EL (cell line): ENCODE results near the gene CWC27.

Experiments
- DNase-seq: peaks from one replicate; pipeline ENCODE4 v3.0.0-alpha.2; 2016

Gene CWC27, protein sequence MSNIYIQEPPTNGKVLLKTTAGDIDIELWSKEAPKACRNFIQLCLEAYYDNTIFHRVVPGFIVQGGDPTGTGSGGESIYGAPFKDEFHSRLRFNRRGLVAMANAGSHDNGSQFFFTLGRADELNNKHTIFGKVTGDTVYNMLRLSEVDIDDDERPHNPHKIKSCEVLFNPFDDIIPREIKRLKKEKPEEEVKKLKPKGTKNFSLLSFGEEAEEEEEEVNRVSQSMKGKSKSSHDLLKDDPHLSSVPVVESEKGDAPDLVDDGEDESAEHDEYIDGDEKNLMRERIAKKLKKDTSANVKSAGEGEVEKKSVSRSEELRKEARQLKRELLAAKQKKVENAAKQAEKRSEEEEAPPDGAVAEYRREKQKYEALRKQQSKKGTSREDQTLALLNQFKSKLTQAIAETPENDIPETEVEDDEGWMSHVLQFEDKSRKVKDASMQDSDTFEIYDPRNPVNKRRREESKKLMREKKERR

DNA sequence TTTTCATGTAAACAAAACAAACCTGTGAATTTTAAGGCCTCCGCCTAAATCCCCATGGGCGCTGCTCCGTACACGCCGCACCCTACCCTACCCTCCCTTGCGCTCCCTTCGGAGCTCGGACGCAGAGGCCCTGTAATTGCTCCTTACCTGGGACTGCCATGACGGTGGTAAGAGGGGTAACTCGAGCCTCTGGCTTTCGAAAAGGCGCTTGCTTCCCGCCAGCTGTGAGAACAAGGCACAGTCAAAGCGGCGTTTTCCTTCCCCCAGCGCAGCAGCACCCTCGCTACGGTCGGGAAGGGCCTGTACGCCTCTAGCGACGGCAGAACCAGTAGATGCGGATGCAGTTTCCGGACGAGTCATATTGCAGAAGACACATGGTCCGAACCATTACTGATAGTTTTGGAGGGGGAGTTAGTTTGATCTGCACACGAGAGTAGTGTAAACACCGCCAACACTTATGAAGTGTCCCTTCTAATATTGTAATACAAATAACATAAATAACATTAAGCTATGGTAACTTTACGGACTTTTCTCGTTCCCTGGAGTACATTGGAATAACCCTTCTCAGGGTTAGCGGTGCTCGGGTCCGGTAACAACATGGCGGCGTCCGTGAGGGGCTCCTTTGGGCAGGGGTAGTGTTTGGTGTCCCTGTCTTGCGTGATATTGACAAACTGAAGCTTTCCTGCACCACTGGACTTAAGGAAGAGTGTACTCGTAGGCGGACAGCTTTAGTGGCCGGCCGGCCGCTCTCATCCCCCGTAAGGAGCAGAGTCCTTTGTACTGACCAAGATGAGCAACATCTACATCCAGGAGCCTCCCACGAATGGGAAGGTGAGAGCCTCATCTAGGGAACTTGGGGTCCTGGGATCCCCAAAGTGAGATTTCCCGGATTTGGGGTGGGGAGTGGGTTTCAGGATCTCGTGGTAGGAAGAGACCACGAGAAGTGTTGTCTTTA, at the start of gene CWC27, which contains the start of gene SREK1IP1:
Gene CWC27, plus strand, starts transcription at position 573 of the 955 bp plus-strand sequence. Its CDS starts 217 bp downstream, at position 790.
Gene SREK1IP1, minus strand, starts transcription at position 334 of the 955 bp plus-strand sequence. Its CDS starts 174 bp downstream, at position 160.
- peak; percentile 90 for DNase-seq

DNA sequence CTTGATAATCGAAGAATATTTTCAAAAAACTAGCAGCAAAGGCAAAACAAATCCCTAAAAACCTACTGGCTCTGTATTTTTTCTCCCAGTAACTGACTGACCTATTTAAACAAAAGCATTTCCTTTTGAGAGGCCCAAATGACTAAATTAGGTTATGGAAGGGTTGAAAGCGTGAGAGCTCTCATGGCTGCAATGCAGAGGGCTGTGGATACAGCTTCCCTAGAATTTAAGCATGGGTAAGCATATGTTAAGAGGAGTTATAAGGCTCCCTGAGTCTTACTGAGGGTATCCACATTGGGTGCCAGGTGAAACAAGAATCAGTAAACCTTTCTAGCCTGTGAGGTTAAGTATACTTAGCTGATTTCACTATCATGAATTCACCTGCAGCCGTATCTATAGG, 46.1 kb upstream of the CWC27 start:
- DNase-seq, result no peak

DNA sequence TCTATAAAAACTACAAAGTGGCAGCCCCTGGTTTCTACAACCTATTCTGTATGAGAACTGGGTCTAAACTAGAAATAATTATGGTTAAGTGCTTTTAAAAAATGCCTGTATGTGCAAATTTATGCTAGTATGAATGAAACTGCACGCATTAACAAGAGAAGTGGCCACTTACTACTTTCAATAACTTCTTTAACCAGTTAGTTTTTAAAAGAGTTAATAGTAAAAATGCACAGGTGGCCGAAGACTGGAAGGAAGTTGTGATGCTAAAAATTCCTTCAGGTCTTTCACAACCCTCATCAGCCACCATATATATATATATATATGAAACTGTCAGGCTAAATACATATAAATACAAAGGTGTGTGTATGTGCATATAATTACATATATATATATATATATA, 41.6 kb upstream of the CWC27 start:
- no peak for DNase-seq

DNA sequence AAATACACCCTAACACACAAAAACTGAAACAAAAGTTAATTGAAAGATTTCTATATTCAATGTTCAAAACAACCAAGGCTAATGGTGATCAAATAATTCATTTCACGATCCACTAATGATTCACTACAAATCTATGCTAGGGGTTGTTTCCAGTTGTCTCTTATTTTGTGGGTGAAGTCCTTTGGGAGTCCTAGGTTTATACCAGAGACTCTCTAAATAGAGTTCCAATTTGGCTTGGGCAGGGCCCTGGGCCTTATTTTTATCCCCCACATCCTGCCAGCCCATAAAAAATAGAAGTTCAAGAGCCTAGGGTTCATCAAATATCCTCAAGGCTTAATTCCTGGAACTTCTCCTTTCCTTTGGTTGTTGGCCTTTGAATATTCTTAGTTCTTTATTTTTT, 26.3 kb upstream of the CWC27 start:
- no peak for DNase-seq

DNA sequence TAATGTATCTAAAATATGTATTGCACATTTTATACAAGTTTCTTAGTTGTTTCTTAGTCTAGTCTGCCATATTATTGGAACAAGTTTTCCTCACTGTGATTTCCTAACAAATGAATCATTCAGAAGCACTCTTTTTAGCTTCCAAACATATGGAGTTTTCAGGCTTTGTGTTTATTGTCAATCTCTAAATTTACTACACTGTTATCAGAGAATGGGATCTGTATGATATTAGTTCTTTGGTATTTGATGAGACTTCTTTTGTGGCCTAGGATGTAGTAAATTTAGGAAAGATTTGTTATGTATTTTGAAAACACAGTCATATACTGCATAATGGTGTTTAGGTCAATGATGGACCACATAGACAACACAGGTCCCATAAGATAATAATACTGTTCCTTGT, 25.9 kb upstream of the CWC27 start:
- peak; percentile 37 for DNase-seq

DNA sequence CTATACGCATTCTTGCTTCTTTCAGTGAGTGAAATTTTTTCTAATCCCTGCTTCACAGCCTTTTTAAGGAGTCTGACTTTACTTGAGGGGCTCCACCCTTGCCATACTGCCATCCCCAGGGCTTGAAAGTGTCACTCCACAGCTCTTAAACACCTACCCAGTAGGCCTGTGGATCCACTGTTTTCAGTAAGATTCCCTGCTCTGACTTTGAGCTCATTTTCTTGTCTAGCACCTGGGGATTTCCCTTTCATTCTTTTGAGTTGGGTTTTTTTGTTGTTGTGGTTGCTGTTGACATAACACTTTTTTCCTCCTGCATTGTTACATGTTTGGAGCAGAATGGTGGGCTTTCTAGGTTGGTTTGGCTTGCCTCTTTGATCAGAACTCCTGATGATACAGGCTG, 23.8 kb upstream of the CWC27 start:
- no peak for DNase-seq

DNA sequence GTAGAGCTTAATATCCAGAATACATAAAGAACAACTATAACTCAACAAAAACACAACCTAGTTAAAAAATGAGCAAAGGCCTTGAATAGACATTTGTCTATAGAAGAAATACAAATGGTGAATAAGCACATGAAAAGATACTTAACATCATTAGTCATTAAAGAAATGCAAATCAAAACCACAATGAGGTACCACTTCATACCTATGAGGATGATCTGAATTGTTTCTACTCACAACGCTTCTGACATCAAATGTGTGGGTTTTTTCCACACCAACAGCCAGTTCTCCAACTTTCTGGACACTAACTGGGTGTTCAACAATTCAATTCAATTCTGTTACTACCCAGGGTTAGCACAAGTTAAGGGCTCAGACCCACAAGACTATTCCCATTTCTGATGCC, 22.3 kb upstream of the CWC27 start:
- peak; percentile 6 for DNase-seq

DNA sequence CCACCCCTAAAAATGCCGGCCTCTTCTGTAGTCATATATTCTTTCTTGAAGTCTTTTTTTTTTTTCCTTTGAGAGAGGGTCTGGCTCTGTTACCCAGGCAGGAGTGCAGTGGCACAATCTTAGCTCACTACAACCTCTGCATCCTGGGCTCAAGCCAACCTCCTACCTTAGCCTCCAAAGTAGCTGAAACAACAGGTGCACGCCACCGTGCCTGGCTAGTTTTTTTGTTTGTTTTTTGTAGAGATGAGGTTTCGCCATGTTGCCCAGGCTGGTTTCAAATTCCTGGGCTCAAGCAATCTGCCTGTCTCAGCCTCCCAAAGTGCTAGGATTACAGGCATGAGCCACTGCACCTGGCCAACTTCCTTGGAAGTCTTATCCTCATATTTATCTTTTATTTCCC, 19.3 kb upstream of the CWC27 start:
- no peak for DNase-seq

DNA sequence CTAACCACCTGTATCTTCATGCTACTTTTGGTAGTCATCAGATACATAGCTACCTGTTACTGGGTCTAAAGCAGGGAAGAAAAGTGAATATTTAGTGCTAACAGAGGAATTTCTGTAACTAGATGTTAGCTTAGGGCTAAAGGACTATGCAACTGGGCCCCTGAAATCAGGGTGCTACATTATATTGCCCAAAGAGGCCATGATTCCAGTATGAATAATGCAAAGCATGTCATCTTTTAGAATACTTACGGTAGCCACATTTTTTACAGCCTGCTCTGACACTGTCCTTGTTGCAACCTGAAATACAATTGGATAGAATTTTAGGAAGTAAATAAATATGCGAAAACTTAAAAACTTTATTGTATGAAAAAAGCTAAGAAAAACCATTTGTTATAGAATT, 14.7 kb upstream of the CWC27 start:
- DNase-seq, result no peak

DNA sequence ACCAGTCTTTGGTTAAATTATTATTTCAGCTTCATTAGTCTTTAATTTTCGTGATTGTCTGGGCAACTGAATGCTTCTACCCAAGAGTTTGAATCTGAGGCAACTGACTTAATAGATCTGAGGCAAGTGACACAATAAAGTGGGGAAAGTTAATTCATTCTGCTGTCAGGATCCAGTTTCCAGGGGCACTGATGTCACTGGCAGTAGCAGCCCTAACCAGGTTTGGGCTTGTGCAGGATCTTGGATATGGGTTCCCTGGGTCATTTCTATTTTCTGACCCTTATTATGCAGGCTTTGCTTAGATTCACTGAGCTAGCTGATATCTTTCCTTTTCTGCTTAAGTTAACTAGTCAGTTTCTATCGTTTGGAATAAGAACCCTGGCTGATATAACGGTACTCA, 9.8 kb upstream of the CWC27 start:
- no peak for DNase-seq

DNA sequence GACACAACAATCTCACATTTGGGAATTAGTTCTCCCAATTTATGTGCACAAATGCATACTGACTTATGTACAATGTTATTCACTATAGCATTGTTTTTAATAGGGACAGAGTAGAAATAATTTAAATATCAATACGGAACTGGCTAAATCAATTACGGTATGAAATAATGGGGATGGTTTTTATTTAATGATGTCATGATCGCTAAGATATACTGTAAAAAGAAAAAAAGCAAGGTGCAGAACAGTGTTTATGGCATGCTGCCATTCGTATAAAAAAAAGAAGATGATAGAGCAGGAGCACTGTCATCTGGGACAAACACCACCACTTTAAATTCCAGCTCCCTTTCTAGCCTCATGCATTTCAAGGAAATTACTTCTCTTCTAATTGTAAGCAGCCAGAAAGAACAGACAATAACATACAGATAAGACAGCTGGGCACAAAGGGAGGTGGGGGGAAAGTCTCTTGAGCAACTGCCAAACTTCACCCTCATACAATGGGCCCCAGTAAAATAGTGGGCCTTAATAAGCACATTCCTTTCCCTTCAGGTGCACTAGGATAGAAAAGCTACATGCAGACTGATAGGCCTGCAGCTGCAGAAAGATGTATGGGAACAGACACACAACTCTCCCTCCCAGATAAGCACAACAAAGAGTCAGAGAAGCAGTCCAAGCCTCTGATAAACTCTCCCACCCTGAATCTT, 8.6 kb upstream of the CWC27 start:
- DNase-seq, result no peak

DNA sequence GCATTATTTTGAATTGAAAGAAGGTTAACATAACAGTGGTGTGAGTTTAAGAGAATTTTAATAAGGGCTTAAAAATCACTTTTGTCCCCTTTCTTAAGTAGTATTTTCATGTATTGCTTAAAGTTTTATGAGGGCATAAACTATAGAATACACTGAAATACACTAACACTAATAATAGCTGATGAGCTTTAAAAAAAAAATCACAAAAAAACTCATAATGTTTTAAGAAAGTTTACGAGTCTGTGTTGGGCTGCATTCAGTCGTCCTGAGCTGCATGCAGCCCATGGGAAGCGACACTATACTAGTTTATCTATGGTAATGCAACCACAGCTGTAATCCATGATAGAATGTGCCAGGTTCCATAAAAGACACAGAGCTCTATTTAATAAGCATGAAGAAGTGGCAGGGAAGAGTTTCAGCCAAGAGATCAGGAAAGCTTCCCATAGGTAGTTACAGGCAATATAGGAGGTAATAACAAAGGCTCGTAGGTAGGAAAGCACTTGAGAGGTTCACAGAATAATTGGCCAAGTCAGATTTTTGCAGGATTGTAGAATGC, 4.7 kb upstream of the CWC27 start:
- DNase-seq, result no peak

DNA sequence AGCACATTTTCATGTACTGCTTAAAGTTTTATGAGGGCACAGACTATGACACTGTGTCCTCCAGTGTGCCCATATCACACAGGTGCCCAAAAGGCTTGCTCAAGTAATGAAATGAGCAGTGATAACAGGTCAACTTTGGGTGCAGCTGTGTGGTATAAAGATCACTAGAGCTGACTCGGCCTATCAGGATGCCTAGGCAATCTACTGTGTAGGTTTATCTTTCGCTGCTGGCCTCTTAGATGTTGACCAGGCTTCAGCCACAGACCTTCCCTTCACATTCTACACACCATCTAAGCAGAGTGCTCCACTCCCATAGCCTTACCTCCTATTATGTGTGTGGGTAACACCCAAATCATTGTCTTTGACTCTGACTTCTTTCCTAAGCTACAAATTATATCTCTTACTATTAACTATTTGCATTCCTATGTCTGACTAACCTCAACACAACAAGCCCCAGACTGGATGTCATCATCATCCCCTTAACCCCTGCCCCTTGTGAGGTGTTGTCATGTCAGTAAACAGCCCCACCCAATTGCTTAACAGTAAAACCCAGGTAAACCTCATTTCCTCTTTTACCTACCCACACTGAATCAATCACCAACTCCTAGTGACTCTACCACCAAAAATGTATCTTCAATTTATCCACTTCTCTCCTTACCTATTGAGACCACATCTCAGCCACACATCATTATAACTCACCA, 2.8 kb upstream of the CWC27 start:
- peak; percentile 46 for DNase-seq

DNA sequence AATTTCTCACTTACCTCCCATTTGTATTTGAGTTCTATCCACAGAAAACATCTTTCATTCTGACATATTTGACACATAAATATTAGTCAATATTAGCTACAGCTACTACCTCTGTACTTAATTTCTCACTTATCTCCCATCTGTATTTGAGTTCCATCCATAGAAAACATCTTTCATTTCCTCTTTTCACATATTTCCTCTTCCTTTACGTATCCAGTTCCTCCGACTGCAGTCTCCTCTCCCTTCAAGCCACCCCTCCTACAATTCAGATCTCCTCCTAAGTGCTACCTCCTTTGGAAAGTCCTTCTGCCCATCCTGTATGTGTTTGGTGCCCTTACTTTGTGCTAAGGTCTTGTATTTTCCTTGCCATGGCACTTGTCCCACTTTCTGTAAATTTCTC, 1.8 kb upstream of the CWC27 start:
- no peak for DNase-seq

DNA sequence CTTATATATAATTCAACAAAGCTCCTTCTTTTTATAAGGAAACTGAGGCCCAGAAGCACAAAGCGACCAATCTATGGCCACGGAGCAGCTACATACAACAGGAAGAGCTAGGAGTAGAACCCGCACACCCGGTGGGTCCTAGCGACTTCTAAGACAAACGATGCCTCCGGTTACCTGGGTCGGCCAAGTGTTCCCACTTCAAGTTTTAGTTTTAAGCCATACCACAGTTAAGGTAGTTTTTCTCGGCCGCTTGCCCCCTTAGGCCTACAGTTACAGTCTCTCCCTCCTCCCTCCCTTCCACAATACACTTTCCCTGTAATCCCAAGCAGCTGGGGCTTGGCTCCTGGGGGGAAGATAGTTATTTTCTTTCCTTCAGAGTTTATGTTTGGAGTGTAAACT, 772 bp upstream of the CWC27 start:
- peak; percentile 26 for DNase-seq

DNA sequence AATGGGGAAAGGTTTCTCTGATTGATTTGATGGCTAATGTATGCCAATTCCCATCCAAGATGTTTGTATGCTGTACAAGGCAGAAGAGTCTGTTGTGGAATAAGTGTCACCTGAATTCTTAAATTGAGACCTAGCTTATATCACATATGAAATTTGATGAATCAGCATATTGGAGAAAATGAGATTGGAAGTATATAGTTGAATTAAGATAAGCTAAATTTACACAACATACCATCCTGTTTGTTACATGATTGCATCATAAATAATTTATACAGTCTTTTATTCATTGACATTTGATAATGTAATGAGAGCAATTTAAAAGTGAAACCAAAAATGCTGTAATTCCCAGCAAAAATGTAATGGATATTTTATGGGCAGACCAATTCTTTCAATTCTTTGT, 1.1 kb downstream of the CWC27 start:
- no peak for DNase-seq

DNA sequence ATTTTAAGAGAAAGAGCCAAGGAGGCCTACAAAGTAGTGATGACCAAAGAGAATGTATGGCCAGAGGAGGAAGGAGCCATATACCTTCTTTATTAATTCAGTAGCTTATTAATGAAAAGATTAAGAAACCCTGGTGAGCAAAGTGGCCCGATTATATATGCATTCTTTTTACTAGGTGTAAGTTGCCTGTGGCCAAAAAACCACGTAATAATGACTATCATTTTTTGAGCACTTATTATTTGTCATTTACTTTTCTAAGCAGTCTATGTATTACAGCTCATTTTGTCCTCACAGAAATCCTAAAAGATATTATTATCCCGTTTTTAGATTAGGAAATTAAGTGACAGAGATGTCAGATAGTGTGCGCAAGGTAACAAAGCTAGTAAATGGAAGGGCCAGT, 3.0 kb downstream of the CWC27 start:
- DNase-seq, result no peak

DNA sequence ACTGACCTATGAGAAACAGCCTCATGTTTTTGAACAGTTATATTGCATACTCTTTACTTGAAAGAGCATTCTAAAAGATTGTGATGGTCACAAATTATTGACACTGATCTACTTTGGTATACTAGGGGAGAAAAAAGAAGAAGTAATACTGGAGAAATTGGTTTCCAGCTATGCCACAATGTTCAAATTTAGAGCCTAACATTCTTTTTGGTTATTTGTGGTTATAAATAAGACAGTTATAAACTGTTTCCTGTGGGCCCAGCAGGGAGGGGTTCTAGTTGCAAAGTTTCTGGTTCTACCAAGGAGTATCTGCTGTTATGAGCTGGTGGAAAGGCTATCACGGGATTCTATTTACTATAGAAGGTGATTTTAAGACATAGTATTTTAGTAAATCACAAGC, 4.8 kb downstream of the CWC27 start:
- no peak for DNase-seq

DNA sequence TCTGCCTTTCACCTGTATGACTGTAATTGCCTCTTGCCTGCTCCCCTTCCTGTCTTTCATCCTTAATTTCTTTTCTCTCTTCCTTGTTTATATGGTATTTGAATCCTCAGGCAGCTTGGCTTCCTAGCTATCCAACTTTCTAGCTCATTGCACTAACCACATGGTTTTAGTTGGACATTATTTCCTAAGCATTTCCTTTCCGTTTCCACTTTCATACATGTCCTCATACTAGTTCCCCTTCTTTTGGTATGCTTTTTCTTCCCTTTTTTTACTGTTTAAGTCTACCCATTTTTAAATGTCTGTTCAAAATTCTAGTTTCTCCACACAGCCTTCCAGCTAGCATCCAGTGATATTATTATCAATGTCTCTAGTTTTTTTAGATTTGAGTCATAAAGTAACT, 6.6 kb downstream of the CWC27 start:
- DNase-seq, result no peak

DNA sequence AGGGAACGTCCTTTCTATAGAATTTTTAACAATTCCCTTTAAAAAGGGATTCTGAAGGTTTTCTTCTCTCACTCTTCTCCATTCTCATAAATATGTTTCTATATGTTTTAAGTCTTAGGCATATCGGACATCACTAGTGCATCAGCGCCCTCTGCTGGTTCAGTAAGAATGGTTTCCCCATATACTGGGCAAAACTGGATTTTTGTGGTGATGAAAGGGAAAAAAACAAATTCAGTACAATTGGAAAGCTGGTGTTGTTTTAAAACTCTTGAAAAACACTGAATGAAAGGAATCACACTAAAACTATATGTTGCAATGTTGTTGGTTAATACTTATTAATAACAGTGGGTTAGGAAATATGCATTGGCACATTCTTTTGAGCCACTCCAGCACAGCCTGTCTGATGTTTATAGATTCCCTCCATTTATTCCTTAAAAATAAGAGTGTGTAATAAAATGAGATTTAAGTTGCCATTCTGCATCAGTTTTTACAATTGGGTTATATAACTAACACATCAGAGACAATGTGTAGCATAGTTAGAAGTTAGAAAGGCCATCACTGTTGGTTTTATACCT, 15.8 kb downstream of the CWC27 start:
- peak; percentile 75 for DNase-seq

DNA sequence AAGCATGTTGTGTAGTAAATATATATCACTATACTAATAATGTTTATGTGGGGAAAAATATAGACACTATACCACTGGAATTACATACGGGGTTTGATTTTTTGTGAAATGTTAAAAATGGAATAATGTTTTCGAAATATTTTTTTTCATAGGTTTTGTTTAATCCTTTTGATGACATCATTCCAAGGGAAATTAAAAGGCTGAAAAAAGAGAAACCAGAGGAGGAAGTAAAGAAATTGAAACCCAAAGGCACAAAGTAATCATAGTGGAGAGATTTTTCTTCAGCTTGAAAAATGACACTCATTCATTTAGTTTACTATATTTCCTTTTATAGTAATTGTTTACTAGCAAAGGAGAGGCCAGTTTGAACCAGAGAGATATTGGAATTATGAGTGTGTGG, 17.6 kb downstream of the CWC27 start:
- no peak for DNase-seq

DNA sequence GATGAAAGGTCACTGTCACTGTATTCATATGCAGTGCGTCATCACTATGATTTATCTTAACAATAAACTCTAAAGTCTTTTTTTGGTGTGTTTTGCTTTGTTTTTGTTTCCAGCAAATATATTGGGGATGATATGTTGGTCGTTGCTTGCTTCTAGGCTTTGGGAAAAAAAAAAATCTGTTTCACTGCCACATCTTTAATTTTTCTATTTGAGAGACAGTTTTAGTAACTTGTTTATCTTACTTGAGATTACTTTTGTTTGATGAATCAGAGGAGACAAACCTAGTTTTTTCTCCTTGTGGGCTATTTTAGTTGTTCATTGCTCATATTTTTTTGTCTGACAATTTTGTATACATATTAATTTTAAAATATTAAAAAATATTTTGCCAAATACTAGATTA, 19.4 kb downstream of the CWC27 start:
- no peak for DNase-seq
